Endothelial cell of umbilical vein (primary cell): Measurements from ENCODE around the gene SNAPC4. TPM values are rescaled to one million over a fixed set of nuclear protein-coding genes. Genes with fewer than 3 reads are reported as not detected.

Experiments
- BruUV-seq: library from RNA; stranded (reverse); fragments of 400-500 nt; replicated peaks from 2 replicates; lab custom pipeline; 2021; lab: Mats Ljungman, UMichigan
- CTCF ChIA-PET: fragments of 300-600, 350-600 bp; sonication (Branson Sonifier 250); formaldehyde crosslinking; loops from one replicate; lab custom pipeline; 2021; ENCODE audit warnings: antibody characterized with exemption, inconsistent platforms; lab: Charles Lee
- POLR2A ChIA-PET: fragments of 300-600, 350-600 bp; sonication (Branson Sonifier 250); formaldehyde crosslinking; loops from one replicate; lab custom pipeline; 2021; ENCODE audit warnings: antibody characterized with exemption, inconsistent platforms; lab: Charles Lee
- DNase-seq: peaks from one replicate; pipeline ENCODE4 v3.0.0-alpha.2; 2011; ENCODE audit warnings: low read depth, low spot score
- FAIRE-seq: peaks from 2 replicates; lab custom pipeline; 2011; peaks lifted over from hg19 to GRCh38; lab: Jason Lieb, UNC
- H2AFZ ChIP-seq: 2 replicates; pipeline ENCODE4 v1.6.0; 2012; ENCODE audit warnings: low read depth, low read length, control low read depth, inconsistent platforms
- H3K27ac ChIP-seq: 2 replicates; pipeline ENCODE4 v1.5.1; 2011; ENCODE audit warnings: low read depth, mild to moderate bottlenecking, control low read depth, low read length, moderate library complexity; ENCODE audit not compliant: insufficient read depth
- H3K27me3 ChIP-seq, 2 experiments: 2 replicates each; pipeline versions ENCODE4 v1.6.0 to v1.6.1; 2011; ENCODE audit warnings: low read length in 2 of 2, mixed read lengths in 1 of 2; ENCODE audit not compliant: control insufficient read depth in 2 of 2, insufficient read depth in 2 of 2
- H3K36me3 ChIP-seq, 2 experiments: 2 replicates in 1 of 2; 3 replicates in 1 of 2; pipeline ENCODE4 v1.5.1; 2011; ENCODE audit warnings: low read length in 2 of 2, mild to moderate bottlenecking in 1 of 2, moderate library complexity in 1 of 2; ENCODE audit not compliant: control insufficient read depth in 2 of 2, insufficient read depth in 2 of 2; ENCODE audit errors: extremely low read depth in 1 of 2
- H3K4me1 ChIP-seq: 3 replicates; pipeline ENCODE4 v1.5.1; 2011; ENCODE audit warnings: mild to moderate bottlenecking, low read length; ENCODE audit not compliant: control insufficient read depth, insufficient read depth; ENCODE audit errors: extremely low read depth
- H3K4me2 ChIP-seq: 2 replicates; pipeline ENCODE4 v1.6.1; 2011; ENCODE audit warnings: low read length, control low read depth, mixed read lengths; ENCODE audit not compliant: insufficient read depth
- H3K4me3 ChIP-seq, 3 experiments: fragments of 200-600 bp in 1 of 3; sonication (generic), shearing (Covaris generic) in 1 of 3; replicated peaks in 1 of 3; 2 replicates each; pipeline ENCODE4 v1.5.1; 2011 to 2016; ENCODE audit warnings: control low read depth in 3 of 3, low read length in 3 of 3, mild to moderate bottlenecking in 2 of 3, inconsistent platforms in 1 of 3, low read depth in 1 of 3, moderate library complexity in 1 of 3; ENCODE audit not compliant: insufficient read depth in 1 of 3
- H3K79me2 ChIP-seq: 2 replicates; pipeline ENCODE4 v1.6.0; 2012; ENCODE audit warnings: low read length, inconsistent platforms; ENCODE audit not compliant: control insufficient read depth, insufficient read depth
- H3K9ac ChIP-seq: replicated peaks from 2 replicates; pipeline ENCODE3; 2011; ENCODE audit warnings: low read length, control low read depth; ENCODE audit not compliant: insufficient read depth; ENCODE audit errors: extremely low read depth
- H3K9me1 ChIP-seq: replicated peaks from 3 replicates; pipeline ENCODE4 v1.6.0; 2011; ENCODE audit warnings: mild to moderate bottlenecking, low read length; ENCODE audit not compliant: control insufficient read depth, insufficient read depth; ENCODE audit errors: extremely low read depth
- H3K9me3 ChIP-seq: replicated peaks from 2 replicates; pipeline ENCODE4 v1.5.1; 2012; ENCODE audit warnings: low read length, inconsistent platforms; ENCODE audit not compliant: control insufficient read depth, insufficient read depth
- H4K20me1 ChIP-seq: replicated peaks from 2 replicates; pipeline ENCODE3; 2011; ENCODE audit warnings: mild to moderate bottlenecking, low read length; ENCODE audit not compliant: control insufficient read depth, insufficient read depth; ENCODE audit errors: extremely low read depth
- CTCF ChIP-seq, 2 donors: IDR thresholded peaks; 1 replicate in 1 of 2; 2 replicates in 1 of 2; pipeline ENCODE4 v1.5.1; 2011; ENCODE audit warnings: low read length in 2 of 2, mild to moderate bottlenecking in 2 of 2, moderate library complexity in 2 of 2, control low read depth in 1 of 2, inconsistent platforms in 1 of 2, low read depth in 1 of 2; ENCODE audit not compliant: insufficient read depth in 1 of 2; ENCODE audit errors: extremely low read depth in 1 of 2
- EZH2 ChIP-seq: IDR thresholded peaks from 2 replicates; pipeline ENCODE4 v1.6.1; 2012; ENCODE audit warnings: borderline replicate concordance, low read depth, mild to moderate bottlenecking, moderate library complexity, low read length, inconsistent platforms; ENCODE audit not compliant: severe bottlenecking
- FOS ChIP-seq: IDR thresholded peaks from 2 replicates; pipeline ENCODE4 v1.6.1; 2011; ENCODE audit warnings: mild to moderate bottlenecking, low read length, moderate library complexity, borderline replicate concordance; ENCODE audit not compliant: insufficient read depth
- GATA2 ChIP-seq: IDR thresholded peaks from 2 replicates; pipeline ENCODE4 v1.7.0; 2011; ENCODE audit warnings: low read depth, mild to moderate bottlenecking, moderate library complexity, mixed read lengths, low read length; ENCODE audit not compliant: insufficient read length, insufficient read depth
- JUN ChIP-seq: IDR thresholded peaks from 2 replicates; pipeline ENCODE4 v1.6.1; 2011; ENCODE audit warnings: borderline replicate concordance, low read depth; ENCODE audit not compliant: insufficient read length, insufficient read depth
- MYC ChIP-seq: IDR thresholded peaks from one replicate; pipeline ENCODE4 v1.6.1; 2011; ENCODE audit warnings: mild to moderate bottlenecking, low read depth, low read length
- POLR2A ChIP-seq: IDR thresholded peaks from 2 replicates; pipeline ENCODE4 v1.6.1; 2012; ENCODE audit warnings: low read depth, mild to moderate bottlenecking, control low read depth, low read length
- POLR2AphosphoS5 ChIP-seq: IDR thresholded peaks from 2 replicates; pipeline ENCODE4 v1.6.1; 2012; ENCODE audit warnings: low read depth, mild to moderate bottlenecking, control low read depth, low read length, moderate library complexity; ENCODE audit not compliant: insufficient read depth
- dilution Hi-C: fragments of 300-500 bp; cut with MboI; formaldehyde crosslinking; loops from one replicate; pipeline ENCODE4 v1.15.0; 2019; ENCODE audit warnings: low sequenced_read_pairs; ENCODE audit not compliant: extremely low pct_ligation_motif_present
- intact Hi-C: fragments of 100-400 bp; cut with micrococcal nuclease; formaldehyde crosslinking; loops from one replicate; pipeline ENCODE4 v1.10.0; 2022
- polyA plus RNA-seq, 4 experiments: library from polyadenylated mRNA; depleted of rRNA in 3 of 4; stranded (reverse) in 3 of 4; unstranded in 1 of 4; fragments of >200 nt; gene quantifications; 2 replicates each; pipeline versions ENCODE4 v1.2.1 to v1.2.3, GENCODE V29; 2011 to 2012; ENCODE audit warnings: missing spikeins in 1 of 4
- total RNA-seq: library from RNA; stranded (reverse); gene quantifications from 2 replicates; pipeline ENCODE4 v1.2.3, GENCODE V29; 2021
- TF ChIP-seq, protein P1 (sequence below): IDR thresholded peaks from 2 replicates; pipeline ENCODE4 v1.6.1; 2011; ENCODE audit not compliant: insufficient read depth, insufficient read length

Gene SNAPC4
- total and polyA plus RNA-seq, 2 donors (not counting 3 experiments of a cell fraction or from before 2014, with no cell fraction given), result 6.7 to 17.5 TPM

DNA sequence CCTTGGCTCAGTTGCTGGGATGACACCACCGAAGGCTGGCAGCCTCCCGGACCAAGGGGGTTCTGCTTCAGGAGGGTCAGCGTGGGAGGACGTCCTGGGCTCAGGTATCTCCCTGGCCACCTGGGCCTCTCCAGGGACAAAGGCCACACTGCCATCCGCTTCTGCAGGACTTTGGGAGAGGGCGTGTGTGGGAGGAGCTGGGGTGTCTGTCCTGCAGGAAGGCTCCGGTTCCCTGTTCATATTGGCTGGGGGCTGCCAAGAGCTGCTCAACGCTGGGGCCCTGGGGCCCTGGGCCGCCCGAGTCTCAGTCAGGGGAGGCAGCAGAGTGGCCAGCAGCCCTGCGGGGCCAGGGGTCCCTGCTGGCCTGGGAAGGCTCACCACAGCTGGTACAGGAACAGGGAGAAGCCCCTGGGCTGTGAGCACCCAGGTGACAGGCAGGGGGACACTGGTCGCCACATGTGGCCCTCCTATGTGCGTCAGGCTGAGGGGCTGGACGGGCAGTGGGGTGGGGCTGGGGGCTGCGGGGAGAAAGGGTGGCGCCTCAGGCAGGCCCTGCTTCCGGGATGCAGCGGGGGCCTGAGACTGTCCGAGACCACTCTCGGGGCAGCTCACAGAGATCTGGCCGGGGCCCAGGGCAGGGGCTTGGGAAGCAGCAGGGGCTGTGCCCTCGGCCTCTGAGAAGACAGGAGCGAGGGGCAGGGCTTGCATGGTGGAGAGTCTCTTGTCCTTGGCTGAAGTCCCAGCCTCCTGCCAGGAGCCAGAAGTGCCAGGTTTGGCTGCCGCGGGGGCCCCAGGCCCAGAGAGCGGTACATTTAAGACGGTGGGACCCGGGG, 21.6 kb downstream of the SNAPC4 start:
- Histone ChIP-seq H4K20me1 (no peaks in the 10 kb centered on the region), H3K4me2 (no peak overlapping the region), H3K27ac (no peak overlapping the region), H3K4me3 (no peak overlapping the region), H3K9me1 (no peaks in the 10 kb centered on the region), H2AFZ (no peak overlapping the region), H3K36me3 (peaks cover 4 to 41% of the 10 kb centered on the region in 2 experiments), H3K79me2 (no peaks in the 10 kb centered on the region), H3K4me1 (no peaks in the 10 kb centered on the region), H3K9me3 (no peaks in the 10 kb centered on the region), H3K27me3 (no peaks in the 10 kb centered on the region), H3K9ac (no peak overlapping the region)
- no peak for FAIRE-seq
- ChIA-PET CTCF (interaction anchor here (1.5 to 2.3 kb wide), 2 partner anchors 11 to 15 kb away, joined by 3 to 10 read pairs; partner anchors contain the start of gene DNLZ), POLR2A (no interaction called here)
- TSS peak; percentile 12 for BruUV-seq
- TF ChIP-seq MYC (no peak), GATA2 (no peak), POLR2A (no peak), CTCF (IDR thresholded peaks at IDR 0.05; ENCODE audit: extremely low read depth in 1 of 2, insufficient read depth in 1 of 2, low read depth in 1 of 2, low read length in 2 of 2) (no peak), POLR2AphosphoS5 (no peak), FOS (no peak), EZH2 (no peak), JUN (no peak)
- TF ChIP-seq, protein P1, sequence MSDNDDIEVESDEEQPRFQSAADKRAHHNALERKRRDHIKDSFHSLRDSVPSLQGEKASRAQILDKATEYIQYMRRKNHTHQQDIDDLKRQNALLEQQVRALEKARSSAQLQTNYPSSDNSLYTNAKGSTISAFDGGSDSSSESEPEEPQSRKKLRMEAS, result no peak
- DNase-seq, result no peak
- intact Hi-C loops, result no loop called here
- dilution Hi-C loops, result no loop called here
